Small intestine (tissue), 7 donors: ENCODE measurements around the gene GPR108. TPM values are rescaled to one million over a fixed set of nuclear protein-coding genes. Genes with fewer than 3 reads are reported as not detected.
"Not testable (repeated sequence)": the region's sequence is repeated elsewhere in the genome, so short reads cannot be mapped to it uniquely, and the experiment has no call there.

Source experiments
- DNase-seq, 2 donors: peaks; one replicate each; pipeline versions ENCODE4 v3.0.0 to v3.0.0-alpha.2; 2013
- FAIRE-seq: peaks from 2 replicates; lab custom pipeline; 2012; peaks lifted over from hg19 to GRCh38; lab: Jason Lieb, UNC
- H3K27ac ChIP-seq, 3 donors: one replicate each; pipeline ENCODE4 v1.5.1; 2013; ENCODE audit warnings: low read length in 2 of 3, mild to moderate bottlenecking in 2 of 3, control low read depth in 1 of 3, inconsistent platforms in 1 of 3, low read depth in 1 of 3, moderate library complexity in 1 of 3
- H3K27me3 ChIP-seq, 3 donors: one replicate each; pipeline ENCODE4 v1.6.1; 2013; ENCODE audit warnings: low read length in 3 of 3, inconsistent platforms in 1 of 3; ENCODE audit not compliant: control insufficient read depth in 3 of 3, insufficient read depth in 3 of 3
- H3K36me3 ChIP-seq, 3 donors: one replicate each; pipeline ENCODE4 v1.6.1; 2013; ENCODE audit warnings: low read length in 3 of 3, inconsistent platforms in 1 of 3, low read depth in 1 of 3, mild to moderate bottlenecking in 1 of 3, moderate library complexity in 1 of 3; ENCODE audit not compliant: control insufficient read depth in 3 of 3, insufficient read depth in 2 of 3
- H3K4me1 ChIP-seq, 3 donors: one replicate each; pipeline ENCODE4 v1.6.1; 2013; ENCODE audit warnings: low read length in 2 of 3, inconsistent platforms in 1 of 3, low read depth in 1 of 3, mild to moderate bottlenecking in 1 of 3, moderate library complexity in 1 of 3; ENCODE audit not compliant: control insufficient read depth in 3 of 3, insufficient read depth in 2 of 3
- H3K4me3 ChIP-seq, 3 donors: one replicate each; pipeline ENCODE4 v1.5.1; 2013; ENCODE audit warnings: low read length in 3 of 3, control low read depth in 1 of 3, inconsistent platforms in 1 of 3, low read depth in 1 of 3, mild to moderate bottlenecking in 1 of 3, moderate library complexity in 1 of 3
- H3K9me3 ChIP-seq, 2 donors: one replicate each; pipeline ENCODE4 v1.6.1; 2013; ENCODE audit warnings: low read depth in 1 of 2, low read length in 1 of 2; ENCODE audit not compliant: control insufficient read depth in 2 of 2, insufficient read depth in 1 of 2
- WGBS, 3 donors: extraction: QIAGEN DNeasy Blood & Tissue Kit; methylation state at CpG; one replicate each; pipeline ENCODE4 v1.1.7; 2013; 5-methylcytosine and 5-hydroxymethylcytosine counted together
- polyA plus RNA-seq, 4 donors: library from polyadenylated mRNA; stranded (reverse) in 3 of 4; unstranded in 1 of 4; fragments of 200-250 nt in 3 of 4; fragments of 120-200 nt in 1 of 4; gene quantifications; one replicate each; pipeline versions ENCODE4 v1.2.1 to v1.2.3, GENCODE V29; 2013
- donor health status: healthy with polysubstance abuse.
- donor health status: control.
- donor health status: control.
- donor health status: Bipolar disorder and iron deficiency.
- donor health status: healthy.

GPR108 gene
- polyA plus RNA-seq, 4 donors = 68.9 to 128 (median 89.2) TPM

GRCh38 chr19:6767081-6767356 is 29.6 kb upstream of the GPR108 start:
- WGBS, 3 donors = 1 to 2% (median 2%) methylated on average over 8 to 15 of the region's 15 CpGs
- no peaks in the 10 kb centered on the region for H3K9me3 ChIP-seq
- peaks cover 0 to 7% (median 0%) of the 10 kb centered on the region in 3 donors for H3K36me3 ChIP-seq
- FAIRE-seq = no peak
- DNase-seq = peak in 1 of 2 donors; percentile 87
- peak overlapping the region; percentile 33 to 71 (median 70) for H3K4me3 ChIP-seq
- peak overlapping the region; percentile 84 to 98 (median 95) for H3K27ac ChIP-seq
- H3K27me3 ChIP-seq = peaks cover 0 to 3% (median 0%) of the 10 kb centered on the region in 3 donors
- H3K4me1 ChIP-seq = peaks cover 0 to 10% (median 0%) of the 10 kb centered on the region in 3 donors

GRCh38 chr19:6766357-6767080 is 29.1 kb upstream of the GPR108 start:
- 7 to 25% (median 10%) methylated on average over 16 of the region's 16 CpGs for WGBS, 3 donors
- H3K36me3 ChIP-seq = peaks cover 0 to 12% (median 0%) of the 10 kb centered on the region in 3 donors
- H3K27ac ChIP-seq = peak overlapping the region; percentile 84 to 98 (median 95)
- H3K4me3 ChIP-seq = peak overlapping the region in 2 of 3 donors; percentile 70 to 71
- DNase-seq (peak; percentile 48 to 57), FAIRE-seq (no peak)
- H3K27me3 ChIP-seq = peaks cover 0 to 3% (median 0%) of the 10 kb centered on the region in 3 donors
- no peaks in the 10 kb centered on the region for H3K9me3 ChIP-seq
- peaks cover 0 to 10% (median 0%) of the 10 kb centered on the region in 3 donors for H3K4me1 ChIP-seq

- peaks cover 0 to 2% of the 10 kb centered on the region in 2 donors for H3K9me3 ChIP-seq
- WGBS, 3 donors = 15 to 30% (median 30%) methylated on average over 8 of the region's 8 CpGs
- FAIRE-seq (no peak), DNase-seq (peak; percentile 97 to 98)
- peaks cover 0 to 18% (median 0%) of the 10 kb centered on the region in 3 donors for H3K36me3 ChIP-seq
- H3K4me1 ChIP-seq = peaks cover 0 to 10% (median 0%) of the 10 kb centered on the region in 3 donors
- H3K4me3 ChIP-seq = peak overlapping the region in 2 of 3 donors; percentile 70 to 71
- peaks cover 0 to 3% (median 0%) of the 10 kb centered on the region in 3 donors for H3K27me3 ChIP-seq
- H3K27ac ChIP-seq = peak overlapping the region; percentile 84 to 98 (median 95)
Measured at GRCh38 chr19:6765738-6766356, 28.5 kb upstream of the GPR108 start.

DNA sequence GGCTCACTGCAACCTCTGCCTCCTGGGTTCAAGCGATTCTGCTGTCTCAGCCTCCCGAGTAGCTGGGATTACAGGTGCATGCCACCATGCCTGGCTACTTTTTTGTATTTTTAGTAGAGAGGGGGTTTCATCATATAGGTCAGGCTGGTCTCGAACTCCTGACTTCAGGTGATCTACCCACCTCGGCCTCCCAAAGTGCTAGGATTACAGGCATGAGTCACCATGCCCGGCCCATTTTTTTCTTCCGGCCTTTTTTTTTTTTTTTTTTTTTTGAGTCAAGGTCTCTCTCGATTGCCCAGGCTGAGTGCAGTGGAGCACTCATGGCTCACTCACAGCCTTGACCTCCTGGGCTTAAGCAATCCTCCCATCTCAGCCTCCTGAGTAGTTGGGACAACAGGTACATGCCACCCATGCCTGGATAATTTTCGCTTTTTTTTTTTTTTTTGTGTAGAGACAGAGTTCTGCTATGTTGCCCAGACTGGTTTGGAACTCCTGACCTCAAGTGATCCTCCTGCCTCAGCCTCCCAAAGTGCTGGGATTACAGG is 24.9 kb upstream of the GPR108 start:
- not testable (repeated sequence) for H3K9me3 ChIP-seq, H3K4me1 ChIP-seq, H3K27ac ChIP-seq, FAIRE-seq, H3K4me3 ChIP-seq, DNase-seq, H3K27me3 ChIP-seq
- 62 to 77% (median 72%) methylated on average over 7 to 8 of the region's 8 CpGs for whole genome bisulfite sequencing, 3 donors
- peaks cover 0 to 45% (median 8%) of the 10 kb centered on the region in 3 donors for H3K36me3 ChIP-seq

DNA sequence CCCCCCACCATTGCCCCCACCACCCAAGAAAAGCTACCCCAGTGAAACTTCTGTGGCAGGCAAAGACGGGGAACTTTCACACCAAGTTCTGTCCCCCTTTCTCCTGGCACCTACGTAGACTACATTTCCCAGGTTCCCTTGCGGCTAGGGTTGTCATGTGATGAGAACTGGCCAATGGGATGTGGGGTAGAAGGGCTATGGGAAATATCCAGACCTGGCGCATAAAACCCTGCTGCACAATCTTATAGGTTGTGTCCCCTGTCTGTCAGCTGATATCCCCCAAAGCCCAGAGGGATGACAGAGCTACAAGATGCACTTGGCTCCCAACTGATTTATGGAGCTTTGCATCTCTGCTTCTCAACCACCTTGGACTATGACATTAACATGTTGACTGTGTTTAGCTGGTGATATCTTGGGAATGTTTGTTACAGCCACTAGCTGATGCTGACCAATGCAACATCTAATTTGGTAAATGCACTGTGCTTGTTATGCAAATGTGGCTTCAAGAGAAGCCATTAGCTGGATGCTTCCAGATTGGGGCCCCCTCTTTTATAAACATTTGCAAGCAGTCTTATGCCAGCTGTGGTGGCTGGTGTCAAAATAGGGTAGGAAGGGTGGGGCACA is 23.8 kb upstream of the GPR108 start:
- WGBS, 3 donors = 85 to 100% (median 85%) methylated on average over 4 of the region's 4 CpGs
- FAIRE-seq (no peak), DNase-seq (no peak)
- Histone ChIP-seq H3K4me3 (no peak overlapping the region), H3K9me3 (peaks cover 0 to 2% of the 10 kb centered on the region in 2 donors), H3K36me3 (peaks cover 0 to 48% (median 8%) of the 10 kb centered on the region in 3 donors), H3K27ac (no peak overlapping the region), H3K27me3 (peaks cover 0 to under 1% (median 0%) of the 10 kb centered on the region in 3 donors), H3K4me1 (peaks cover 0 to under 1% (median 0%) of the 10 kb centered on the region in 3 donors)

GRCh38 chr19:6760606-6761005 is 23.2 kb upstream of the GPR108 start:
- Histone ChIP-seq H3K4me1 (no peaks in the 10 kb centered on the region), H3K4me3 (no peak overlapping the region), H3K27ac (no peak overlapping the region), H3K9me3 (peaks cover 0 to 2% of the 10 kb centered on the region in 2 donors), H3K36me3 (peaks cover 0 to 50% (median 8%) of the 10 kb centered on the region in 3 donors), H3K27me3 (no peaks in the 10 kb centered on the region)
- FAIRE-seq (no peak), DNase-seq (no peak)
- whole genome bisulfite sequencing, 3 donors = 95 to 98% (median 96%) methylated on average over 17 of the region's 17 CpGs

DNA sequence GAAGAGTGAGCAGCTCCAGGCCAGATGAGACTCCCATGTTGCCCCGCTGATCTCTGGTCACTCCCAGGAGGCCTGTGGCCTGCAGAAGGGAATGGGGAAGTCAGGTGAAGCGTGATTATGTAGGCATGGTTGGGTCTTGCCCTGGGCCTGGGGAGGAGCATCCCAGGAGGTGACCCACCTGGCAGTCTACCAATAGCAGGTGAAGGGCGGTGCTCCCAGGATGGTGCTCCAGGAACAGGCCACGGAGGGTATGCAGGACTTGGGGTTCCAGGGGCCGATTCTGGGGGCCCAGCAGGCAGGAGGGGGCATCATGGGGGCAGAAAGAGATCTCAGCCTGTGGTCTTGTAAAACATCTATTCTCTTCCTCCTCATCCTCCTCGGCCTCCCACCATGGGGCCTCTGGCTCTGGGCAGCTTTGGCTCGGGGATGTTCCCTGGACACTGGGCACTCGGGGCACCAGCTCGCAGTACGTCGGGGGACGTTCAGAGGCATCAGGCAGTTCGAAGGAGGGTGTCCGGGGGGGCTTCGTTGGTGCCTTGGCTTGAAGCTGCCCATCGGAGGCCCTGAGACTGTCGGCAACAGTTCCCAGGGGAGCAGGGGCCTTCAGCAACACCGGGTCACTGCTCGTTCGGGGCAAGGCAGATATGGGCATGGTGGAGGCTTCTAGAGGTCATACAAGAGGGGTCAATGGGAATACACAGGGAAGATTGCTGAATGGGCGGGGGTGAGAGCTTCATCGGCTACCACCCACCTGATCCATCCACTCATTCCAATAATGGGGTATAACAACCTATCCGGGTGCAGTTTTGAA is 17.5 kb upstream of the GPR108 start:
- FAIRE-seq (no peak), DNase-seq (no peak)
- Histone ChIP-seq H3K9me3 (no peaks in the 10 kb centered on the region), H3K4me1 (peaks cover 0 to 21% (median 0%) of the 10 kb centered on the region in 3 donors), H3K27me3 (no peaks in the 10 kb centered on the region), H3K27ac (no peak overlapping the region), H3K36me3 (peaks cover 4 to 74% (median 16%) of the 10 kb centered on the region in 3 donors), H3K4me3 (no peak overlapping the region)
- 88 to 95% (median 90%) methylated on average over 20 to 23 of the region's 23 CpGs for WGBS, 3 donors
